ENCODE results near the gene OPA3.

Gene OPA3

DNA sequence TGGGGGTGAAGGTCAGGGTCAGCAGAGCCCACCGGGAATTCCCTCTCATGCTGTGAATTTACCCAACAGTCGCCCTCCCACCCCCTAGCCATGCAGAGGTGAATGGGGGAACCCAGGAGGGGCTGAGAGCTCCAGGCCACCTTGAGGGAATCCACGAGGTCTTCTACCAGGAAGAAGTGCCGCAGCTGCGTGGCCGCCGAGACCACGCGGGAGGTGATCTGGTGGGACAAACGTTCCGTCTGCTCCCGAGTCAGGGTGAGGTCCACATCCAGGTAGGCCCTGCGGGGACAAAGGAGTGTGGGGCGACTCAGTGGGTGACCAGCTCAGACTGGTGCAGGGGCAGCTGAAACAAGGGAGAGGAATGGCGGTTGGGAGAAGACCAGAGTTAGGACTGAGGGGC is 95.9 kb downstream of the OPA3 start:
- peaks cover 10% of the 10 kb centered on the region for H3K4me1 ChIP-seq (ENCODE audit: control insufficient read depth, insufficient read depth, low read length)
- H3K4me3 ChIP-seq (ENCODE audit: low read depth, low read length), result no peak overlapping the region
- H3K36me3 ChIP-seq (ENCODE audit: control insufficient read depth, insufficient read depth, low read length), result 0 out of 2 replicates have a peak, but pooled peaks cover 9% of the 10 kb centered on the region
- no peaks in the 10 kb centered on the region for H3K9me3 ChIP-seq (ENCODE audit: control insufficient read depth, insufficient read depth, low read length)
- H3K27ac ChIP-seq (ENCODE audit: low read depth, low read length), result no peak overlapping the region
- no peak overlapping the region for H3K9ac ChIP-seq (ENCODE audit: low read depth, low read length)
- no peaks in the 10 kb centered on the region for H3K27me3 ChIP-seq (ENCODE audit: control insufficient read depth, insufficient read depth, low read length)

DNA sequence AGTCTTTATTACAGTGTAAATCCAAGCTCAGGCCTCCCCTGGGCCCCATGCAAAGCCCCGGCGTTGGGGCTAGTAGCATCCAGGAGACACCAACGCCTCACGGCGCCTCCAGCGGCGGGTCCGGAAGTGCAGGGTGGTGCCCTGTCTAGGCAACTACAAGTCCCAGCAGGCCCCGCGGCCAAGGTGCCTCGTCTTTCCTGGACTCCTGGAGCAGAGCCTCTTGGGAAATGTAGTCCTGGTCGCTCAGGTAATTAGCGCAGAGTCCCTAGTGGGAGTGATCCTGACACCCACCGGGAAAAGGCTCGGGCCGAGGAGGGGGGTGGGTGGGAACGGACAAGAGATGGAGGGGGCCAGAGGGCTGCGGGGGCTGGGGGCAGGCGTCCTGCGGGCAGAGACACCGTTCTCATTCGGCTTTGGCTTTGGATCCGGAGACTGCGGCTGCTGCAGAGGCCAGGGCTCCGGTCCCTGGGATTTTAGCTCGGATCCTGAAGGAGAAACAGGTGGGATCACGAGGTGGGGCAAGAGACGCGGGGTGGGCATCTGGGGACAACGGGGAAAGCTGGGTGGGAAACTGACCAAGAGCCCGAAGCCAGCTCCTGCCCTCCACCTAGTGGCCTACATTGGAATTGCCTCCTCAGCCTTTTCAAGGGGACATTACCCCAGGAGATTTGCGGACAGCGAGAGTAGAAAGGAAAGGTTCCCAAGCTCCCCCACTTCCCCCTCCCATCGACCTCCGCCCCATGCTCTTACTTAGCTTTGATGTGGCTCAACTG is 99.1 kb downstream of the OPA3 start:
- H3K27ac ChIP-seq (ENCODE audit: low read depth, low read length), result peak overlapping the region; percentile 83
- peaks cover 3% of the 10 kb centered on the region for H3K4me1 ChIP-seq (ENCODE audit: control insufficient read depth, insufficient read depth, low read length)
- no peak overlapping the region for H3K9ac ChIP-seq (ENCODE audit: low read depth, low read length)
- H3K9me3 ChIP-seq (ENCODE audit: control insufficient read depth, insufficient read depth, low read length), result no peaks in the 10 kb centered on the region
- H3K4me3 ChIP-seq (ENCODE audit: low read depth, low read length), result peak overlapping the region; percentile 62
- H3K36me3 ChIP-seq (ENCODE audit: control insufficient read depth, insufficient read depth, low read length), result 0 out of 2 replicates have a peak, but pooled peaks cover 9% of the 10 kb centered on the region
- no peaks in the 10 kb centered on the region for H3K27me3 ChIP-seq (ENCODE audit: control insufficient read depth, insufficient read depth, low read length)

DNA sequence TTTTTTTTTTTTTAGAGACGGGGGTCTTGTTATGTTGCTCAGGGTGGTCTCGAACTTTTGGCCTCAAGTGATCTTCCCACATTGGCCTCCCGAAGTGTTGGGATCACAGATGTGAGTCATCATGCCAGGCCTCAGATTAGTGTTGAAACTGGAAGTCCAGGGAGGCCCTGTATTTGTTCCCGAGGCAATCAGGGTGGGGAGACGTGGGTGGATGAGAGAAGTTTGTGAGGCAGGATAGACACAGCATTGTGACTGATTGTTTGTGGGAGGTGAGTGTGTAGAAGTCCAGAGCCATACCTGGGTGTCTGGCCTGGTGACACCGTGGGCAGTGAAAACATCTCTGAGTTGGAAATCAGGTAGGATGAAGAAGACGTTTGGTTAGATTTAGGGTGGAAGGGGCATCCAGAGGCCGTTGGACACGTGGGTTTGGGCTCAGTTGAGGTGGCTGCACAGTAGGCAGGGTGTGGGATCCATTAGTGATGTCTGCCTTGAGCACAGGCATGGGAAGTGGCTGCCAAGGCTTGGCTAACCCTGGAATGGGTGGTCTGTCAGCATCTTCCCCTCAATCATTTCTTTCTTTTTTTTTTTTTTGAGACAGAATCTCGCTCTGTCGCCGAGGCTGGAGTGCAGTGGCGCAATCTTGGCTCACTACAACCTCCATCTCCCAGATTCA is 100.2 kb downstream of the OPA3 start:
- Histone ChIP-seq H3K27me3 (ENCODE audit: control insufficient read depth, insufficient read depth, low read length) (no peaks in the 10 kb centered on the region), H3K9ac (ENCODE audit: low read depth, low read length) (no peak overlapping the region), H3K4me1 (ENCODE audit: control insufficient read depth, insufficient read depth, low read length) (peaks cover 3% of the 10 kb centered on the region), H3K27ac (ENCODE audit: low read depth, low read length) (no peak overlapping the region), H3K4me3 (ENCODE audit: low read depth, low read length) (no peak overlapping the region), H3K36me3 (ENCODE audit: control insufficient read depth, insufficient read depth, low read length) (0 out of 2 replicates have a peak, but pooled peaks cover 9% of the 10 kb centered on the region), H3K9me3 (ENCODE audit: control insufficient read depth, insufficient read depth, low read length) (no peaks in the 10 kb centered on the region)

DNA sequence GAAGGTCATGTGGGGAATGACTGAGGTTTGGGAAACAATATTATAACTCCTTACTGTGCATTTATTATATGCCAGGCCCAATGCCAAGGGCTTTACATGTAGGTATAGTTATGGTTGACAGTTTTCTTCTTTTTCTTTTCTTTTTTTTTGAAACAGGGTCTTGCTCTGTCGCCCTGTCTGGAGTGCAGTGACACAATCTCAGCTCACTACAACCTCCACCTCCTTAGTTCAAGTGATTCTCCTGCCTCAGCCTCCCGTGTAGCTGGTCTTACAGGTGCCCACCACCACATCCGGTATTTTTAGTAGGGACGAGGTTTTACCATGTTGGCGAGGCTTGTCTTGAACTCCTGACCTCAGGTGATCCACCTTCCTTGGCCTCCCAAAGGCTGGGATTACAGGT is 101.6 kb downstream of the OPA3 start:
- Histone ChIP-seq H3K27ac (ENCODE audit: low read depth, low read length) (no peak overlapping the region), H3K4me3 (ENCODE audit: low read depth, low read length) (no peak overlapping the region), H3K9me3 (ENCODE audit: control insufficient read depth, insufficient read depth, low read length) (no peaks in the 10 kb centered on the region), H3K27me3 (ENCODE audit: control insufficient read depth, insufficient read depth, low read length) (no peaks in the 10 kb centered on the region), H3K4me1 (ENCODE audit: control insufficient read depth, insufficient read depth, low read length) (peaks cover 5% of the 10 kb centered on the region), H3K9ac (ENCODE audit: low read depth, low read length) (no peak overlapping the region), H3K36me3 (ENCODE audit: control insufficient read depth, insufficient read depth, low read length) (0 out of 2 replicates have a peak, but pooled peaks cover 2% of the 10 kb centered on the region)

DNA sequence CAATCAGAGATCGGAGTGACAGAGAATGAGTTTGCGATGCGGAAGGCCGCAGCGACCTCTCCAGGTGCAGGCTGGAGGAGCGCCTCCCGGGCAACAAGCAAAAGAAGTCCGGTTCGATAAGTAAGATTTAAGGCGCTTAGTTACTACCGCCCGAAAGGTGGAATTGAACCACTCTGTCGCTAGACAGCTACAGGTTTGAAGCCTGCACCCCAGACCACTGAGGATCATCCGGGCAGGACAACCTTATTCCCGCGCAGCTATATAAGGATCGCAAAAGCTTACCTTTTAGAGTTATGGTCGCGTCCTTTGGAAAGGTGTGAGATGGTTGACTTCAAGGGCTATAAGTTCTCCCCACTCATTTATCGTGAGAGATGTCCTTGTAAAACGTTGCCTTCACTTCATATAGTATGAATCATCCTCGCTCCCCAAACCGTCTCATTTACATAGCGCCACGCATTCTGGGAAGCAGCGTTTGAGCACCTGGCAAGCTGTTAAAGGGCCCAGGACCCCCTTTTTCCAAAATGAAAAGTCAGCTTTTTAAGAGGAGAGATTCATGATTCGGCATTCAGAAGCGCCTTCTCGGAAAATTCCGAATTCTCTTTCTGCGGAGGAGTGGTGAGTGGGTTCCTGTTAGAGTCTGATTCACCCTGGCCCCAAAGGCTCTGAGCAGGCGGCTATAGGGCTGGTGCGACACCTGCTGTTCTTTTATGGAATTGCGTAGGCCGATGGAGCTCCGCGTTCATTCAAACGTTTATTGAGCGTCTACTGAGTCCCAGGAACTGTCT is 106.0 kb downstream of the OPA3 start:
- no peaks in the 10 kb centered on the region for H3K27me3 ChIP-seq (ENCODE audit: control insufficient read depth, insufficient read depth, low read length)
- peak overlapping the region; percentile 94 for H3K27ac ChIP-seq (ENCODE audit: low read depth, low read length)
- no peaks in the 10 kb centered on the region for H3K9me3 ChIP-seq (ENCODE audit: control insufficient read depth, insufficient read depth, low read length)
- peaks cover 6% of the 10 kb centered on the region; the same call in 1 of the 2 replicates for H3K4me1 ChIP-seq (ENCODE audit: control insufficient read depth, insufficient read depth, low read length)
- no peaks in the 10 kb centered on the region for H3K36me3 ChIP-seq (ENCODE audit: control insufficient read depth, insufficient read depth, low read length)
- H3K4me3 ChIP-seq (ENCODE audit: low read depth, low read length), result peak overlapping the region; percentile 76
- H3K9ac ChIP-seq (ENCODE audit: low read depth, low read length), result peak overlapping the region; percentile 98

DNA sequence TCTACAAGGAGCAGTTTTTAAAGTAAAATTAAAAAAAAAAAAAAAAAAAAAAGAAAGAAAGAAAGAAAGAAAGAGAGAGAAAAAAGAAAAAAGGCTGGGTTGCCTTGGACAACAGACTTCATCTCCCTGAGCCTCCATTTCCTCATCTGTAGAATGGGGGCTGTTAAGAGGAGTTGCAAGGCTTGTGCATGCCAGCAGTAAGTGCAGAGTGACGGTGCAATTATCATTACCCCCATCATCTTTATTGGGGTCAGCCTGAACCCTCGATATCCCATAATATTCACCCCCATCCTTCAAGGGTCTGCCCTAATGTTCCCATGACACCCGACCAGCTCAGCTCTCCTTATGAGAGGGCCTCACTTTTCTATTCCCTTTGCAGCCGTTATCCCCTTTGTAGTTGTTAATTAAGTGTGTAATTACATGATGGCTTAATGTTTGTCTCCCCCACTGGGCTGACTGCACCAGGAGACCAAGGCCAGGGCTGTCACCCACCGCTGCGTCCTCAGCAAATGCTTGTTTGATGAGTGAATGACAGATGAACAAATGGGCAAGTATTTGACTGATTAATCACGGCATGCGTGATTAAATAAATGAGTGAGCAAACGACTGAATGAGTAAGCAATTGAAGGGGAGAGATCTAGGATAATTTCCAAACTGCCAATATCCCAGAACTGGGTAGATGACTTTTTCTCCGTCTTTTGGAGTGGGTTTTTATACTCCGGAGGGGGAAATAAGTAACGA is 106.7 kb downstream of the OPA3 start:
- Histone ChIP-seq H3K9ac (ENCODE audit: low read depth, low read length) (no peak overlapping the region; the same call in 1 of the 2 replicates), H3K27ac (ENCODE audit: low read depth, low read length) (peak overlapping the region; percentile 94)

More for the DNA sequence above, 106.7 kb downstream of the OPA3 start:
- Histone ChIP-seq H3K9me3 (ENCODE audit: control insufficient read depth, insufficient read depth, low read length) (no peaks in the 10 kb centered on the region), H3K36me3 (ENCODE audit: control insufficient read depth, insufficient read depth, low read length) (no peaks in the 10 kb centered on the region), H3K4me3 (ENCODE audit: low read depth, low read length) (peak overlapping the region; percentile 76), H3K4me1 (ENCODE audit: control insufficient read depth, insufficient read depth, low read length) (peaks cover 6% of the 10 kb centered on the region), H3K27me3 (ENCODE audit: control insufficient read depth, insufficient read depth, low read length) (0 out of 2 replicates have a peak, but pooled peaks cover 1% of the 10 kb centered on the region)
